Loucy (cell line): ENCODE data around the gene ERC1.

Source experiments
- H2AFZ ChIP-seq: fragments of 200-600 bp; sonication (generic); 2 replicates; pipeline ENCODE4 v1.6.0; 2016; ENCODE audit warnings: antibody characterized with exemption, mild to moderate bottlenecking, low read length, moderate library complexity
- H3F3A ChIP-seq: fragments of 200-600 bp; 2 replicates; pipeline ENCODE4 v1.6.0; 2016; ENCODE audit warnings: antibody characterized with exemption, low read depth, mild to moderate bottlenecking
- H3K27me3 ChIP-seq: fragments of 200-600 bp; sonication (generic); 2 replicates; pipeline ENCODE4 v1.6.1; 2014; ENCODE audit warnings: low read length, mild to moderate bottlenecking; ENCODE audit not compliant: insufficient read depth, poor library complexity, severe bottlenecking
- H3K36me3 ChIP-seq: fragments of 200-600 bp; sonication (generic); 2 replicates; pipeline ENCODE4 v1.6.1; 2016; ENCODE audit warnings: low read length; ENCODE audit not compliant: insufficient read depth
- H3K4me1 ChIP-seq: fragments of 200-600 bp; sonication (generic); 2 replicates; pipeline ENCODE4 v1.5.1; 2014; ENCODE audit warnings: low read length, mild to moderate bottlenecking; ENCODE audit not compliant: insufficient read depth, poor library complexity, severe bottlenecking
- H3K4me2 ChIP-seq: fragments of 200-600 bp; sonication (generic); 2 replicates; pipeline ENCODE4 v1.6.0; 2014; ENCODE audit warnings: antibody characterized with exemption, low read length, low read depth, mild to moderate bottlenecking; ENCODE audit not compliant: poor library complexity, severe bottlenecking
- H3K4me3 ChIP-seq: fragments of 200-600 bp; sonication (generic); 2 replicates; pipeline ENCODE4 v1.5.1; 2014; ENCODE audit warnings: low read length, mild to moderate bottlenecking, mixed read lengths; ENCODE audit not compliant: poor library complexity, severe bottlenecking
- H3K79me2 ChIP-seq: fragments of 200-600 bp; sonication (generic); 2 replicates; pipeline ENCODE4 v1.6.1; 2014; ENCODE audit warnings: low read length; ENCODE audit not compliant: insufficient read depth
- H3K9ac ChIP-seq: fragments of 200-600 bp; sonication (generic); 2 replicates; pipeline ENCODE4 v1.6.0; 2014; ENCODE audit warnings: mild to moderate bottlenecking, low read depth, low read length, moderate library complexity; ENCODE audit not compliant: poor library complexity, severe bottlenecking
- H3K9me2 ChIP-seq: fragments of 200-600 bp; sonication (generic); replicated peaks from 2 replicates; pipeline ENCODE4 v1.6.1; 2016; ENCODE audit warnings: low read depth, low read length, mixed read lengths
- H3K9me3 ChIP-seq: fragments of 200-600 bp; sonication (generic); 2 replicates; pipeline ENCODE4 v1.6.1; 2014; ENCODE audit warnings: mild to moderate bottlenecking, antibody characterized with exemption, low read length, low read depth; ENCODE audit not compliant: insufficient read depth
- H4K20me1 ChIP-seq: fragments of 200-600 bp; sonication (generic); 2 replicates; pipeline ENCODE4 v1.6.0; 2014; ENCODE audit warnings: antibody characterized with exemption, low read length, mild to moderate bottlenecking; ENCODE audit not compliant: insufficient read depth, poor library complexity, severe bottlenecking
- CTCF ChIP-seq: fragments of 200-600 bp; sonication (generic); conservative IDR thresholded peaks from 2 replicates; pipeline ENCODE4 v1.5.1; 2014; ENCODE audit warnings: mild to moderate bottlenecking, antibody characterized with exemption, low read length
- EZH2phosphoT487 ChIP-seq: fragments of 200-600 bp; IDR thresholded peaks from 2 replicates; pipeline ENCODE4 v1.6.1; 2018; ENCODE audit warnings: antibody characterized with exemption, mild to moderate bottlenecking, moderate library complexity, borderline replicate concordance

The ERC1 gene

GRCh38 chr12:1171657-1172408, 180.8 kb downstream of the ERC1 start:
- Histone ChIP-seq H3K4me3 (no peak overlapping the region), H3K4me2 (no peak overlapping the region), H3K9me2 (no peaks in the 10 kb centered on the region), H3K79me2 (no peaks in the 10 kb centered on the region), H3F3A (no peaks in the 10 kb centered on the region), H4K20me1 (no peaks in the 10 kb centered on the region), H3K4me1 (peaks cover 3% of the 10 kb centered on the region), H3K9ac (no peak overlapping the region), H2AFZ (no peak overlapping the region), H3K36me3 (peaks cover 5% of the 10 kb centered on the region; the same call in 1 of the 2 replicates), H3K27me3 (no peaks in the 10 kb centered on the region), H3K9me3 (no peaks in the 10 kb centered on the region)
- no peak for TF ChIP-seq CTCF
- TF ChIP-seq EZH2phosphoT487 = no peak

- Histone ChIP-seq H2AFZ (no peak overlapping the region), H3K9ac (no peak overlapping the region), H3K79me2 (no peaks in the 10 kb centered on the region), H3K4me2 (no peak overlapping the region), H3K4me1 (no peaks in the 10 kb centered on the region), H3K27me3 (no peaks in the 10 kb centered on the region), H4K20me1 (no peaks in the 10 kb centered on the region), H3K4me3 (no peak overlapping the region), H3F3A (no peaks in the 10 kb centered on the region), H3K9me2 (no peaks in the 10 kb centered on the region), H3K36me3 (no peaks in the 10 kb centered on the region; the same call in 1 of the 2 replicates), H3K9me3 (no peaks in the 10 kb centered on the region)
- TF ChIP-seq CTCF (no peak), EZH2phosphoT487 (no peak)
These were observed 183.0 kb downstream of the ERC1 start for GRCh38 chr12:1173781-1174617.

- Histone ChIP-seq H4K20me1 (no peaks in the 10 kb centered on the region), H3K4me3 (no peak overlapping the region), H3K4me1 (no peaks in the 10 kb centered on the region), H3K9me2 (no peaks in the 10 kb centered on the region), H3K9me3 (no peaks in the 10 kb centered on the region), H3K4me2 (no peak overlapping the region), H3K79me2 (no peaks in the 10 kb centered on the region), H3K27me3 (no peaks in the 10 kb centered on the region), H3K36me3 (no peaks in the 10 kb centered on the region), H2AFZ (no peak overlapping the region), H3F3A (no peaks in the 10 kb centered on the region), H3K9ac (no peak overlapping the region)
- TF ChIP-seq CTCF (no peak), EZH2phosphoT487 (no peak)
These were observed 183.6 kb downstream of the ERC1 start for GRCh38 chr12:1174659-1175058.
